ENCODE data around the gene SNX25.

The SNX25 gene

GRCh38 chr4:185229021-185229818, 19.8 kb downstream of the SNX25 start:
- no peak for DNase-seq (ENCODE audit: low read depth)
- no peak overlapping the region for H3K4me3 ChIP-seq (ENCODE audit: low read depth, low read length)
- no peak for TF ChIP-seq CTCF (IDR thresholded peaks at IDR 0.05; ENCODE audit: low read depth, low read length, missing control alignments)

- H3K4me3 ChIP-seq (ENCODE audit: low read depth, low read length), result no peak overlapping the region
- TF ChIP-seq CTCF (IDR thresholded peaks at IDR 0.05; ENCODE audit: low read depth, low read length, missing control alignments), result no peak
- no peak for DNase-seq (ENCODE audit: low read depth)
Observed at GRCh38 chr4:185232370-185232769, 23.0 kb downstream of the SNX25 start.

- TF ChIP-seq CTCF (IDR thresholded peaks at IDR 0.05; ENCODE audit: low read depth, low read length, missing control alignments), result no peak
- no peak overlapping the region for H3K4me3 ChIP-seq (ENCODE audit: low read depth, low read length)
- DNase-seq (ENCODE audit: low read depth), result no peak
Observed at GRCh38 chr4:185235119-185235842, 25.9 kb downstream of the SNX25 start.

- no peak for DNase-seq (ENCODE audit: low read depth)
Observed at GRCh38 chr4:185235843-185236503, 26.6 kb downstream of the SNX25 start.

GRCh38 chr4:185237175-185237574, 27.8 kb downstream of the SNX25 start:
- H3K4me3 ChIP-seq (ENCODE audit: low read depth, low read length), result no peak overlapping the region
- TF ChIP-seq CTCF (IDR thresholded peaks at IDR 0.05; ENCODE audit: low read depth, low read length, missing control alignments), result no peak
- DNase-seq (ENCODE audit: low read depth), result no peak

More at GRCh38 chr4:185235843-185236503, 26.6 kb downstream of the SNX25 start:
- H3K4me3 ChIP-seq (ENCODE audit: low read depth, low read length), result no peak overlapping the region
- no peak for TF ChIP-seq CTCF (IDR thresholded peaks at IDR 0.05; ENCODE audit: low read depth, low read length, missing control alignments)

- H3K4me3 ChIP-seq (ENCODE audit: low read depth, low read length), result no peak overlapping the region
- TF ChIP-seq CTCF (IDR thresholded peaks at IDR 0.05; ENCODE audit: low read depth, low read length, missing control alignments), result no peak
- no peak for DNase-seq (ENCODE audit: low read depth)
Observed at GRCh38 chr4:185238215-185238681, 28.9 kb downstream of the SNX25 start.

Measured in GM12864 (cell line).